Measurements from ENCODE around the gene CEP70.
"Not testable (repeated sequence)": the region's sequence is repeated elsewhere in the genome, so short reads cannot be mapped to it uniquely, and the experiment has no call there.

CEP70 gene

DNA sequence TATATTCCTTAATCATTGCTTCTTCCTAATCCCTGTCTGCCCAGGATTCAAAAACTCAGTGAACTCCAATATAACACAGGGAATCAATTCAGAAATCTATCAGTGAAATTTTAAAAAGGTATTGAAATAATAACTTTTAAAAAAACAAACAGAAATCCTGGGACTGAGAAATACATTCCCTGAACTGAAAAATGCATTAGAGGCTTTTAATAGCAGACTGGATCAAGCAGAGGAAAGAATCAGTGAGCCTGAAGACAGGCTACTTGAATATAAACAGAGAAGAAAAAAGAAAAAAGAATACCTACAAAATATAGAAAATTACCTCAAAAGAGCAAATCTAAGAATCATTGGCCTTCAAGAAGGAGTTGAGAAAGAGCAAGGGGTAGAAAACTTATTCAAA, 54.7 kb downstream of the CEP70 start:
- no peak for DNase-seq (ENCODE audit: low read depth)
- TF ChIP-seq CTCF (conservative IDR thresholded peaks at IDR 0.05; ENCODE audit: low read length) = no peak
- H3K4me3 ChIP-seq (ENCODE audit: low read length) = no peak overlapping the region

DNA sequence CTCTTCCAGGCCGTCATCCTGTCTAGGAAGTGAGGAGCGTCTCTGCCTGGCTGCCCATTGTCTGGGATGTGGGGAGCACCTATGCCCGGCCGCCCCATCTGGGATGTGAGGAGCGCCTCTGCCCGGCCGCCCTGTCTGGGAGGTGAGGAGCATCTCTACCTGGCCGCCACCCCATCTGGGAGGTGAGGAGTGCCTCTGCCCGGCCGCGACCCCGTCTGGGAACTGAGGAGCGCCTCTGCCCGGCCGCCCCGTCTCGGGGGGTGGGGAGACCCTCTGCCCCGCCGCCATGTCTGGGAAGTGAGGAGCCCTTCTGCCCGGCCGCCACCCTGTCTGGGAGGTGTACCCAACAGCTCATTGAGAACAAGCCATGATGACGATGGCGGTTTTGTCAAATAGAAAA, 72.6 kb downstream of the CEP70 start:
- DNase-seq (ENCODE audit: low read depth); H3K4me3 ChIP-seq (ENCODE audit: low read length): not testable (repeated sequence)

GRCh38 chr3:138513090-138513843, 80.8 kb downstream of the CEP70 start:
- H3K4me3 ChIP-seq (ENCODE audit: low read length) = no peak overlapping the region
- DNase-seq (ENCODE audit: low read depth) = no peak
- no peak for TF ChIP-seq CTCF (conservative IDR thresholded peaks at IDR 0.05; ENCODE audit: low read length)

DNA sequence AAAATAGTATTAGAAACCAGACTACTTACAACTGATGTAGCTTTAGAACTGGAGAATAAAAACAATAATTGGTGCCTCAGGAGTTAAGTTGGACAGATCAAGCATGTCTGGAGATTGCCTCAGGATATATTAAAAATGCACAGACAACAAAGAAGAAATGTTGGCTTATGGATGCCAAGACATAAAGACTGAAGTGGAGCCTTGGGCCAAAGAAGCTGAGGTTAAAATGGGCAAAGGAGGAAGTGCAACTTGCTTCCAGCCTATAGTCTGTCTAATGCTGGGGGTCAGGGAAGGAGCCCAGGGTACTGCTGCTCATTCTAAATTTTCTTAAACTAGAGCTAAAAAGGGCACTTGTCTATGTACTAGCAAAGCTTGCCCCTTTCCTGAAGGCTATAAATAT, 82.1 kb downstream of the CEP70 start:
- no peak overlapping the region for H3K4me3 ChIP-seq (ENCODE audit: low read length)
- TF ChIP-seq CTCF (conservative IDR thresholded peaks at IDR 0.05; ENCODE audit: low read length) = no peak
- no peak for DNase-seq (ENCODE audit: low read depth)

DNA sequence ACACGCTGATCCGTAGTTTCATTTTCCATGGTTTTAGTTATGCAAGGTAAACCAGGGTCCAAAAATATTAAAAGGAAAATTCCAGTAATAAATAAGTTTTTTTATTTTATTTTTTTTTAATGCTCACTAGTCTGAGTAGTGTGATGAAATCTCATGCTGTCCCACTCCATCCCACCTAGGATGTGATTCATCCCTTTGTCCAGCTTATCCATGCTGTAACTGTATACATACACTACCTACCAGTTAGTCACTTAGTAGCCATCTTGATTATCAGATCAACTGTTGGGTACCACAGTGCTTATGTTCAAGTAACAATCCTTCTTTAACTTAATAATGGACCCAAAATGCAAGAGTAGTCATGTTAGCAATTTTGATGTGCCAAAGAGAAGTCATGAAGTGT, 84.5 kb downstream of the CEP70 start:
- no peak for DNase-seq (ENCODE audit: low read depth)
- TF ChIP-seq CTCF (conservative IDR thresholded peaks at IDR 0.05; ENCODE audit: low read length) = no peak
- no peak overlapping the region for H3K4me3 ChIP-seq (ENCODE audit: low read length)

DNA sequence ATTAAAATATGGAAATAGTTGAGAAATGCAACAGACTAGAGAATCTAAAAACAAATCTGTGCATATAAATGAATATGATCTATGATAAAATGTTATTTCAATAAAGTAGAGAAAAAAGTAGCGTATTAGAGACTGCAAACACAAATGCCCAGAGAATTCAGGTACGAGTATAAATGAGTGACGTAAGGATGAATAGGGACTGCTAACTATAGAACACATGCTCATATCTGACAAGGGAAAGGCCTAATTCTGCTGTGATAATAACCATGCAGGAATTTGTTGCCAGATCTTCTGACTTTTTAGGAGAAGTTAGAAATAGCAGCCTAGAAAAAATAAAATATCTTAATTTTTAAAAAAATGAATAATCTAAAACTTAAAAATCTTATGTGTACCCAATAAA, 86.5 kb downstream of the CEP70 start:
- no peak overlapping the region for H3K4me3 ChIP-seq (ENCODE audit: low read length)
- no peak for TF ChIP-seq CTCF (conservative IDR thresholded peaks at IDR 0.05; ENCODE audit: low read length)
- DNase-seq (ENCODE audit: low read depth) = no peak

DNA sequence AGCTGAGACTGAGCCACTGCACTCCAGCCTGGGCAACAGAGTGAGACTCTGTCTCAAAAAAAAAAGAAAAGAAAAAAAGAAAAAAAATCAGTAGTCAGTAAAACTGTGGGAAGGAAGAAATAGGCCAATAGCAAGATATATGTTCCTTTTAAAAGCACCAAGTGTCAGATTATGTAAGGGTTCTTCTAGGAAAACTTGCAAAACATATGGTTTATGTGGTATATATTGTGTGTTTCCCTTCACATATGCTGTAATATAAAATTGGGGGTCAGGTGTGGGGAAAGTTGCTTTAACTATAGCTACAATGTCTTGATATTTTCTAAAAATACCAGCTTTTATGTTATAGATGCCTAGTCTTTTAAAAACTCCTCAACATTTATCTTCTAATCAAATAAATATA, 95.1 kb downstream of the CEP70 start:
- DNase-seq (ENCODE audit: low read depth) = no peak

More for the DNA sequence above, 95.1 kb downstream of the CEP70 start:
- no peak overlapping the region for H3K4me3 ChIP-seq (ENCODE audit: low read length)
- TF ChIP-seq CTCF (conservative IDR thresholded peaks at IDR 0.05; ENCODE audit: low read length) = no peak

All from AG10803 (cell line).